DND-41 (cell line): Measurements from ENCODE around the gene PLEKHM3.
"Not testable (repeated sequence)": the region's sequence is repeated elsewhere in the genome, so short reads cannot be mapped to it uniquely, and the experiment has no call there.

Experiments used
- ATAC-seq: fragments of 200-7000 bp; cut with Tn5 transposase; 3 replicates; pipeline ENCODE4 v1.9.1; 2021; ENCODE audit warnings: low read depth; ENCODE audit not compliant: insufficient read depth
- DNase-seq: peaks from one replicate; pipeline ENCODE4 v3.0.0-alpha.2; 2020
- H2AFZ ChIP-seq: 2 replicates; pipeline ENCODE4 v1.6.0; 2012; ENCODE audit warnings: low read depth, low read length
- H3K27ac ChIP-seq: 2 replicates; pipeline ENCODE4 v1.5.1; 2012; ENCODE audit warnings: low read length, inconsistent platforms
- H3K27me3 ChIP-seq: fragments of 200-600 bp; sonication (generic); 2 replicates; pipeline ENCODE4 v1.6.0; 2012; ENCODE audit warnings: low read length, mild to moderate bottlenecking, inconsistent platforms; ENCODE audit not compliant: insufficient read depth, poor library complexity
- H3K36me3 ChIP-seq: 2 replicates; pipeline ENCODE4 v1.5.1; 2012; ENCODE audit warnings: low read length, inconsistent platforms; ENCODE audit not compliant: insufficient read depth
- H3K4me1 ChIP-seq: 2 replicates; pipeline ENCODE4 v1.5.1; 2012; ENCODE audit warnings: mild to moderate bottlenecking, low read length; ENCODE audit not compliant: insufficient read depth
- H3K4me2 ChIP-seq: 2 replicates; pipeline ENCODE4 v1.6.0; 2012; ENCODE audit warnings: mild to moderate bottlenecking, moderate library complexity, low read length, inconsistent platforms; ENCODE audit not compliant: insufficient read depth
- H3K4me3 ChIP-seq, 2 experiments: fragments of 200-600 bp in 1 of 2; shearing (Covaris generic) in 1 of 2; 2 replicates each; pipeline ENCODE4 v1.5.1; 2012 to 2016; ENCODE audit warnings: inconsistent platforms in 2 of 2, low read length in 2 of 2, mild to moderate bottlenecking in 2 of 2, low read depth in 1 of 2, moderate library complexity in 1 of 2
- H3K79me2 ChIP-seq: 2 replicates; pipeline ENCODE4 v1.6.0; 2012; ENCODE audit warnings: low read length, inconsistent platforms; ENCODE audit not compliant: insufficient read depth
- H3K9ac ChIP-seq: 2 replicates; pipeline ENCODE4 v1.6.0; 2012; ENCODE audit warnings: low read depth, mild to moderate bottlenecking, inconsistent platforms, low read length, moderate library complexity
- H3K9me3 ChIP-seq: 2 replicates; pipeline ENCODE4 v1.5.1; 2012; ENCODE audit warnings: low read length, moderate library complexity, mild to moderate bottlenecking, inconsistent platforms; ENCODE audit not compliant: insufficient read depth, severe bottlenecking
- H4K20me1 ChIP-seq: 2 replicates; pipeline ENCODE4 v1.6.0; 2012; ENCODE audit warnings: low read length; ENCODE audit not compliant: insufficient read depth
- CTCF ChIP-seq: IDR thresholded peaks from 2 replicates; pipeline ENCODE4 v1.5.1; 2012; ENCODE audit warnings: borderline replicate concordance, low read length, moderate library complexity, mild to moderate bottlenecking; ENCODE audit not compliant: poor library complexity, severe bottlenecking; ENCODE audit errors: extremely low read depth
- EZH2 ChIP-seq: IDR thresholded peaks from 3 replicates; pipeline ENCODE4 v1.6.1; 2012; ENCODE audit warnings: borderline replicate concordance, low read depth, mild to moderate bottlenecking, moderate library complexity, low read length, inconsistent platforms; ENCODE audit not compliant: severe bottlenecking

The PLEKHM3 gene

DNA sequence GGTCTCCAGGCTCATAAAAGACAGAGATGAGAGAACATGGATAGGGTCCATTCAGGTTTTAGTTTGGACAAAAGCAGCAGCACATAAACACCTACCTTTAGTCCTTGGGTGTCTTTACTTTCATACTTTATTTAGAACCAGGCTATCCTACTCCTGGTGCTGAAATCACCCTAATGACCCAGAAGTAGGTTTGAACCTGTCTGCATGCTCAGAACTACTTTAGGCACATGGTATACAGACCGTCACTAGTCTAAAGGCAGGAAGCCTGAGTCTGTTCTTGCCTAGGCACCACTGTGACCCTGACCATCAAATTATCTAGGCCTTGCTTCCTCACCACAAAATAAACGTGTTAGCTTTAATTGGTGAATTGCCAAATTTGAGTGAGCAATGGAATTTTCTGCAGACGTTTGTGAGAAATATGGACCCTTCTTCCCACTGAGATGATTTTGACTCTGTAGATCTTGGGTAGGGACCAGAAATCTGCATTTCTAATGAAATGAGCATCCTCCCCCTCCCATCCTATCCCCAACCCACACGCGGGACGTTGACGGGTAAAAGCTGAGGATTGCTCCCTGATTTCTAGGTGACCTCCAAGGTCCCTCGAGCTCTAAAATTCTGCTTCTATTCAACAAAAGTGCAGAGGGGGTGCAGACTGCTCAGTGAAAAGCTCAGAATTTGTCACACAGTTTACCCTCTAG is 75.1 kb downstream of the PLEKHM3 start:
- H2AFZ ChIP-seq = no peak overlapping the region
- no peaks in the 10 kb centered on the region for H3K27me3 ChIP-seq
- no peak overlapping the region for H3K9ac ChIP-seq
- no peak for ATAC-seq
- H3K36me3 ChIP-seq = peaks cover 4% of the 10 kb centered on the region; the same call in 1 of the 2 replicates
- H3K9me3 ChIP-seq = no peaks in the 10 kb centered on the region
- no peak for DNase-seq
- H3K79me2 ChIP-seq = no peaks in the 10 kb centered on the region
- H3K4me2 ChIP-seq = no peak overlapping the region
- no peaks in the 10 kb centered on the region for H4K20me1 ChIP-seq
- no peaks in the 10 kb centered on the region for H3K4me1 ChIP-seq
- no peak overlapping the region for H3K27ac ChIP-seq
- H3K4me3 ChIP-seq = no peak overlapping the region
- TF ChIP-seq EZH2 (no peak), CTCF (no peak)

- not testable (repeated sequence) for H3K9ac ChIP-seq, H3K79me2 ChIP-seq, H3K9me3 ChIP-seq, H3K27me3 ChIP-seq, H4K20me1 ChIP-seq, H3K4me1 ChIP-seq, H2AFZ ChIP-seq, H3K36me3 ChIP-seq, DNase-seq, H3K27ac ChIP-seq, H3K4me2 ChIP-seq, ATAC-seq, H3K4me3 ChIP-seq
Observed at GRCh38 chr2:207949245-207949644, 76.1 kb downstream of the PLEKHM3 start.

DNA sequence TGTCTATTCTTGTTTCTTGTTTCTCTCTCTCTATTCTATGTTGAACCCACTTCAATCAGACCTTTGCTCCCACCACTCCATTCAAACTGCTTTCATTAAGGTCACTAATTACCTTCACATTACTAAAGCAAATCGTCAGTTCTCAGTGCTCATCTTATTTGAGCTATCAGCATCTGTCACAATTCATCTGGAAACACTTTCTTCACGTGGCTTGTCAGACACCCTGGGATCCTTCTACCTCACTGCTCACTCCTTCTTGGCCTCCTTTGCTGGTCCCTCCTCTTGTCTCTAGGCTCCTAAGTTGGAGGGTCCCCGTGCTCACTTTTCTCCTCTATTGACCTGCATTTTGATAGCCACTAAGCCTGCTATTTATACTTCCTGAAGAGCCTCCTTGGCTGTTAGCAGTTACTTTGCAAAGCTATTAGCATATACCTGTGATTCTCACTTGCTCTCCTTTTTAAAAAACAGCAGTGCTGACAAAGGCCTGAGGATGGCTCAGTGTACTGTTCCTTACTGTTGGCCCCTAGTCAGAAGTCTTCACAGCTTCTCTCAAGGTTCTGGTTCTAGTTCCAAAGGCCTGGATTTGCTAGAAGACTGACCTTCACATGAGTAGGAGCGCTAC is 80.2 kb downstream of the PLEKHM3 start:
- Histone ChIP-seq H2AFZ (no peak overlapping the region), H3K4me3 (no peak overlapping the region), H3K4me2 (no peak overlapping the region), H4K20me1 (no peaks in the 10 kb centered on the region), H3K9ac (no peak overlapping the region), H3K27ac (no peak overlapping the region), H3K79me2 (no peaks in the 10 kb centered on the region), H3K36me3 (peaks cover 12% of the 10 kb centered on the region; the same call in 1 of the 2 replicates), H3K27me3 (no peaks in the 10 kb centered on the region), H3K4me1 (no peaks in the 10 kb centered on the region), H3K9me3 (no peaks in the 10 kb centered on the region)
- TF ChIP-seq EZH2 = no peak
- TF ChIP-seq CTCF = no peak
- no peak for DNase-seq
- ATAC-seq = no peak

- no peaks in the 10 kb centered on the region for H3K79me2 ChIP-seq
- no peak overlapping the region for H3K4me2 ChIP-seq
- no peak overlapping the region for H3K27ac ChIP-seq
- H4K20me1 ChIP-seq = no peaks in the 10 kb centered on the region
- H3K9ac ChIP-seq = no peak overlapping the region
- no peak for ATAC-seq
- no peaks in the 10 kb centered on the region for H3K27me3 ChIP-seq
- H3K4me3 ChIP-seq = no peak overlapping the region
- H3K4me1 ChIP-seq = no peaks in the 10 kb centered on the region
- H3K9me3 ChIP-seq = no peaks in the 10 kb centered on the region
- H3K36me3 ChIP-seq = peaks cover 12% of the 10 kb centered on the region; the same call in 1 of the 2 replicates
- no peak for DNase-seq
- no peak overlapping the region for H2AFZ ChIP-seq
- TF ChIP-seq EZH2 (no peak), CTCF (no peak)
Observed at GRCh38 chr2:207944334-207944733, 81.0 kb downstream of the PLEKHM3 start.
